HG02973 (cell line): ENCODE data around the gene WDFY3.

Source experiments
- ATAC-seq: cut with Tn5 transposase; IDR thresholded peaks from one replicate; pipeline ENCODE4 v1.9.1; 2021; ENCODE audit warnings: moderate library complexity; ENCODE audit not compliant: unreplicated experiment

The WDFY3 gene

GRCh38 chr4:84626673-84627072, 339.8 kb downstream of the WDFY3 start:
- ATAC-seq, result no peak

GRCh38 chr4:84623661-84624060, 342.8 kb downstream of the WDFY3 start:
- ATAC-seq, result no peak

- no peak for ATAC-seq
Observed at GRCh38 chr4:84622959-84623358, 343.5 kb downstream of the WDFY3 start.
